ENCODE measurements around the gene RSPO4. TPM values are rescaled to one million over a fixed set of nuclear protein-coding genes. Genes with fewer than 3 reads are reported as not detected.

Gene RSPO4
- total RNA-seq, 4 donors from 2014 or later, result not detected

DNA sequence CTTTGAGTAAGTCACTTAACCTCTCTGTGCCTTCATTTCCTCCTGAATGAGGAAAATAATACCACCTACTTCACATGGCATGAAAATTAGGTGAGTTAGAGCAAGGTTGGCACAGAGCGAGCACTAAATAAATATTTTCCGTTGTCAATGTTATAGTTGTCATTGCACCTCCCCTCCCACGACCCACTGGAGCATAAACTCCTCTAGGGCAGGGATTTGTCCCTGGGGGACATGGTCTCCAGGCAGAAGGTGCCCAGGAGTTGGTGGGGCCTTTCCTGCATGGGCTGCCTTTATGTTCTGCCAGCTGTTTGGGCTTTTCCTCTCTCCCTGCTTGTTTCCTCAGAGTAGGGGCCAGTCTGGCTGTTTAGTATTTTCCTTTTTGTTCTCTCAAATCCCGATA is 84.7 kb downstream of the RSPO4 start:
- TF ChIP-seq CTCF (IDR thresholded peaks at IDR 0.05) (no peak), POLR2A (IDR thresholded peaks at IDR 0.05) (no peak)
- H3K27me3 ChIP-seq, result no peaks in the 10 kb centered on the region
- no peaks in the 10 kb centered on the region for H3K4me1 ChIP-seq
- no peaks in the 10 kb centered on the region for H3K9me3 ChIP-seq
- no peaks in the 10 kb centered on the region for H3K36me3 ChIP-seq
- no peak overlapping the region for H3K27ac ChIP-seq
- no peak for DNase-seq
- H3K4me3 ChIP-seq, result no peak overlapping the region

DNA sequence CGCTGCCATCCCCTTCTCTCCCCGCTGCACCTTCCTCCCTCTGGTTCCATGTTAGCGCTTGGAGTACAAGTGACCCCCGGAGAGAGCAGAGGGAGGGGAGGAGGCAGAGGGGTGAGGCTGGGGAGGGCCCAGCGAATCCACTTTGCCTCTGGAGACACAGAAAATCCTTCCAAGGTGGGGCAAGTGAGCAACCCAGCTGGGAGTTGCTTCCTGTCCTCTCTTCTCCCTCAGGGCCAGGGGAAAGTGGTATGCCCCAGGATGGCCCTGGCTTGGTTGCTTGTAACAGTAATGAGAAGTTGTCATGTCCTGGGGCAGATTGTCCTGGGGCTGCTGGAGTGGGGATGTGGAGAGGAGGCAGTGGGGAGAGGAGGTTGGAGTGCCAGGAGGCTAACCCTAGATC is 85.3 kb downstream of the RSPO4 start:
- no peaks in the 10 kb centered on the region for H3K36me3 ChIP-seq
- TF ChIP-seq CTCF (IDR thresholded peaks at IDR 0.05) (no peak), POLR2A (IDR thresholded peaks at IDR 0.05) (no peak)
- peak in 1 of 3 donors; percentile 32 for DNase-seq
- no peak overlapping the region for H3K4me3 ChIP-seq
- no peak overlapping the region for H3K27ac ChIP-seq
- no peaks in the 10 kb centered on the region for H3K4me1 ChIP-seq
- no peaks in the 10 kb centered on the region for H3K9me3 ChIP-seq
- no peaks in the 10 kb centered on the region for H3K27me3 ChIP-seq

DNA sequence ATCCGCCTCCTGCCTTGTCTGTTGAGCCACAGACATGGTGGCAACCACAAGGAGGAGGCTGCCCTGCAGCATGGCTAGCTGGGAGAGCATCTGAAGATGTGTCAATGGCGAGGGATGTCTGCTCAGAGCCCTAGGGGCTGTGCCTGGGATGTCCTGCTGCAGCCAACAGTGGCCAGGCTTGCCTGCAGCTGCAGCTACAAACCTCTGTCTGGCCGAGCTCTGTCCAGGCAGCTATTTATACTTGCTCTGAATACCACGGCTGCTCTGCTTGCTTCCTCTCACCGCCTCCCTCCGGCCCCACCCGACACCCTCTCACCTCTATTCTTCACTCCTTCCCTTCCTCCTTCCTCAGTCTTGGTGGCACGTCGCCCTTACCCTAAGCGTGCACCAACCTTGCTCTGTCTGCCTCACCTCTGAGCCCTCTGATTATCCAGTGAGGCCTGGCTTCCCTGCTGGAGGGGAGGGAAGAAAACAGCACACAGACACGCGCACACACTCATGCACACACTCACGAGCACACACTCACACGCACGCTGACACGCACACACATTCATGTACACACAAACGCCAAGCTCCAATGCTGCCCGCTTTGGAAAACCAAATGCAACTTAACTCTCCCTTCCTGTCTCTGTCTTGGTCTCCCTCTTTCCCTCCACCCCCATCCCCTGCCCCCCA is 85.8 kb downstream of the RSPO4 start, which contains the start of gene ANGPT4:
Gene ANGPT4 (minus strand): TSS at position 210 of the 675 bp plus-strand sequence. CDS start 120 bp downstream, at position 90.
- Histone ChIP-seq H3K9me3 (no peaks in the 10 kb centered on the region), H3K4me3 (no peak within 1 kb of the TSS), H3K4me1 (no peaks in the 10 kb centered on the region), H3K36me3 (no peaks in the 10 kb centered on the region), H3K27ac (no peak within 1 kb of the TSS), H3K27me3 (no peaks in the 10 kb centered on the region)
- no peak for TF ChIP-seq CTCF (IDR thresholded peaks at IDR 0.05)
- no peak for TF ChIP-seq POLR2A (IDR thresholded peaks at IDR 0.05)
- DNase-seq, result peak in 1 of 3 donors; percentile 26

DNA sequence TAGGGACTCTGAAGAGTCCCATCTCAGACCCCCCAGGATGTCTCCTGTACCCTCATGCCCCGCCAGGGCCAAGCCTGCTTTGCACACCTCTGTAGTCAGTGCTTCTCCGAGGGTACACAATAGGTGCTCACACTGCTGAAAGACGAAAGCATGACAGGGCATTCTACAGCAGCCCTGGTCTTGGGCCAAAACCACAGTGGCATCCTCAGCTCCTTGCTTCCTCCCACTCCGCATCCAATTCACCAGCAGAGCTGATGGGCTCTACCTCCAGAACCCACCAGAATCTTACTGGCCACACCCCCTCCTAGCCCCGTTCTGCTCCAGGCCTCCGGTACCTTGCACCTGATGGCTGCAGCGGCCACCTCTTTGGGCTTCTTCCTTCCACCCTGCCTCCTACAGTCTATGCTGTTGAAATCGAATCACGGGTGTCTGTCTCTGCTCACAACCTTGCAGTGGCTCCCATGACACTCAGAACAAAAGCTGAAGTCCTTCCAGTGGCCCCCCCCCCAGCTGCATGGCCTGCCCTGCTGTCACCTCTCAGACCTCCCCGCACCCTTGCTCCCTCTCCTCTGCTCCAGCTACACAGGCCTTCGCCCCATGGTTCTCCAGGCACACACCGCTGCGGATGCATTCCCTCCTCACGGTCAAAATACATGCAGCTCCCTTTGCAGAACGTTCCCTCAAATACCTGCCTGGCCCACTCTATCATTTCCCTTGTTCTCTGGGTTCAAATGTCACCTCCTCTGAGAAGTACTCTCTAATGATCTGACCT is 87.2 kb downstream of the RSPO4 start:
- Histone ChIP-seq H3K27me3 (no peaks in the 10 kb centered on the region), H3K4me1 (no peaks in the 10 kb centered on the region), H3K36me3 (no peaks in the 10 kb centered on the region), H3K9me3 (no peaks in the 10 kb centered on the region), H3K4me3 (no peak overlapping the region), H3K27ac (no peak overlapping the region)
- TF ChIP-seq CTCF (IDR thresholded peaks at IDR 0.05) (no peak), POLR2A (IDR thresholded peaks at IDR 0.05) (no peak)
- peak in 1 of 3 donors; percentile 26 for DNase-seq

DNA sequence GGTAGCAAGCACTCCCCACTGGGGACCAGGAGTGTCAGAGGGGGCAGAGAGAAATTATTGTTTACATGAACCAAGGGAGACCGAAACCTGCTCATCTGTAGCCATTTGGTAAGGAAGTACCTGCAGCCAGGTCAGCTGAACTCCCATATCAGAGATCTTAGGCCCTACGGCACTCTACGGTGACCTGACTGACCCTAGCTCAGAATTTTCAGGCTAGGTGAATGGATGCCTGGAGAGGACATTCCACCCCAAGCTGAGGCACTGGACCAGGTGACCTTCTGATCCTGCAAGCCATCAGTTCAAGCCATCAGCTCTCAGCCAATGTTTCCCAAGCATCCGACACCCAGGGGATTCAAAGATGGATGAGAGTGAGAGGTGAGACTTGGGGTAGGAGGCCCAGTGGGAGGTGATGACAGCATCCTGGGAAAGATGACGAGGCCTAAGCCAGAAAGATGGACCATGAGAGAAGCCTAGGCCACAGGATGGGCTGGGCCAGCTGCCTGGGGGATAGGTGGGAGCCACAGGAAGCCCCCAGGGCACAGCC is 88.7 kb downstream of the RSPO4 start:
- TF ChIP-seq CTCF (IDR thresholded peaks at IDR 0.05), result no peak
- TF ChIP-seq POLR2A (IDR thresholded peaks at IDR 0.05), result no peak

More for the DNA sequence above, 88.7 kb downstream of the RSPO4 start:
- Histone ChIP-seq H3K4me1 (no peaks in the 10 kb centered on the region), H3K4me3 (no peak overlapping the region), H3K27ac (no peak overlapping the region), H3K9me3 (no peaks in the 10 kb centered on the region), H3K27me3 (no peaks in the 10 kb centered on the region), H3K36me3 (no peaks in the 10 kb centered on the region)
- no peak for DNase-seq

Data from Peyer's patch (tissue), 4 donors.